ENCODE data around the gene LCE1A. TPM values are rescaled to one million over a fixed set of nuclear protein-coding genes. Genes with fewer than 3 reads are reported as not detected.

Gene LCE1A
- total RNA-seq: not detected

- ATAC-seq: no peak
Observed at GRCh38 chr1:152827173-152827572, at the start of gene LCE1A. TSS of gene LCE1A (plus strand) at chr1:152827473. CDS start at chr1:152827473, 0 bp downstream.

GRCh38 chr1:152777510-152778137 is 49.6 kb upstream of the LCE1A start:
- no peak for ATAC-seq

- ATAC-seq: no peak
Observed at GRCh38 chr1:152783095-152783494, 44.2 kb upstream of the LCE1A start.

GRCh38 chr1:152786077-152786476 is 41.2 kb upstream of the LCE1A start, which contains the start of gene LCE1E:
TSS of gene LCE1E (plus strand) at chr1:152786257. CDS start at chr1:152787300, 1,043 bp downstream.
- ATAC-seq: peak; percentile 94

GRCh38 chr1:152795686-152796085 is 31.6 kb upstream of the LCE1A start:
- no peak for ATAC-seq

GRCh38 chr1:152796421-152796820 is 30.9 kb upstream of the LCE1A start, which contains the start of gene LCE1D:
TSS of gene LCE1D (plus strand) at chr1:152796721. CDS start at chr1:152797795, 1,074 bp downstream.
- ATAC-seq: peak; percentile 20

GRCh38 chr1:152801333-152801732 is 25.9 kb upstream of the LCE1A start:
- ATAC-seq: no peak

- peak; percentile 73 for ATAC-seq
Observed at GRCh38 chr1:152806576-152806975, 20.7 kb upstream of the LCE1A start, which contains the start of gene LCE1C. TSS of gene LCE1C (minus strand) at chr1:152806651. CDS start at chr1:152805478, 1,173 bp downstream.

GRCh38 chr1:152811050-152811449 is 16.2 kb upstream of the LCE1A start:
- ATAC-seq: peak; percentile 87

GRCh38 chr1:152811671-152812070 is 15.6 kb upstream of the LCE1A start, which contains the start of gene LCE1B:
TSS of gene LCE1B (plus strand) at chr1:152811971. CDS start at chr1:152812447, 476 bp downstream.
- no peak for ATAC-seq

GRCh38 chr1:152817309-152817708 is 10.0 kb upstream of the LCE1A start:
- peak; percentile 81 for ATAC-seq

- ATAC-seq: no peak
Observed at GRCh38 chr1:152823294-152823693, 4.0 kb upstream of the LCE1A start.

- peak; percentile 53 for ATAC-seq
Observed at GRCh38 chr1:152824964-152825363, 2.3 kb upstream of the LCE1A start.

- no peak for ATAC-seq
Observed at GRCh38 chr1:152836870-152837269, 9.6 kb downstream of the LCE1A start.

GRCh38 chr1:152842556-152842955 is 15.3 kb downstream of the LCE1A start, which contains the start of gene LCE6A:
TSS of gene LCE6A (plus strand) at chr1:152842856. CDS start at chr1:152843521, 665 bp downstream.
- no peak for ATAC-seq

GRCh38 chr1:152855661-152856060 is 28.4 kb downstream of the LCE1A start:
- no peak for ATAC-seq

- peak; percentile 44 for ATAC-seq
Observed at GRCh38 chr1:152858062-152858461, 30.8 kb downstream of the LCE1A start.

- no peak for ATAC-seq
Observed at GRCh38 chr1:152859696-152860095, 32.4 kb downstream of the LCE1A start, which contains the start of gene LCE7A. TSS of gene LCE7A (plus strand) at chr1:152859996. CDS start at chr1:152860698, 702 bp downstream.

GRCh38 chr1:152860129-152860528 is 32.9 kb downstream of the LCE1A start:
- ATAC-seq: no peak

- no peak for ATAC-seq
Observed at GRCh38 chr1:152861374-152861773, 34.1 kb downstream of the LCE1A start.

GRCh38 chr1:152864443-152864842 is 37.2 kb downstream of the LCE1A start:
- ATAC-seq: no peak

- no peak for ATAC-seq
Observed at GRCh38 chr1:152866321-152866720, 39.0 kb downstream of the LCE1A start.

- peak; percentile 75 for ATAC-seq
Observed at GRCh38 chr1:152869808-152870419, 42.6 kb downstream of the LCE1A start.

Measured in esophagus mucosa (tissue), 1 donor.